ENCODE measurements around the gene TEF. TPM values are rescaled to one million over a fixed set of nuclear protein-coding genes. Genes with fewer than 3 reads are reported as not detected.
A peak's percentile ranks its signal among the peaks of the same experiment; 100 is the strongest.

Gene TEF
- polyA plus RNA-seq, 1 donor (not counting 4 experiments of a cell fraction or from before 2014, with no cell fraction given) = 12.4 TPM

DNA sequence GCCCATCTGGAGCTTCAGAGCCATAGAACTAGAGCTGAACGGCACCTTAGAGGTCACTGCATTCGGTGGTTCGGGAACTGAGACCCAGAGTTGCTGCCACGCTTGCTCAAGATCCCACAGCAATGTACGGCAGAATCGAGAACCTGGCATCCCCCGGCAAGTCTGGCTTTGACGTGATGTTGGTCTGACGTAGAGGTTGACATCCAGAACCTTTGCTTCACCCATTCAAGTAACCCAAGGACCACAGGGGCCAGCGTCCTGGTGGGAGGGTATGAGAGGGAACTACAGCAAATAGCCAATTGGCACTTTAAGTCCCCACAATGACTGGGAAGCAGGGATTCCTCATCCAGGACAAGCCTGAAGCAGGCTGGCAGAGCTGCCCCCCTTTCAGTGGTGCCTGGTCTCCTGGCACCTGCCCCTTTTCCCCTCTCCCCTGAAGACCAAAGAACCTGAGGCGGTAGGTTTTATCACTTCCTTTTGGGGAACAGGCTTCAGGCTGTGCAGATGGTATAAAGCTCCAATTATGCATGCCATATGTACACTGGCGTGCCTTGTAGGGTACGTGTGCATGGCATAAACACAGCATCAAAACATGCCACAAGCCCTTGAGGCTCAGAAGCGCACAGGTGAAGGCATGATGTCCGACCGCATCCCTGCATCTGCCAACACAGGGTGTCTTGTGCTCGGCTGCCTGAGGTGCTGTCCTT lies 15.3 kb upstream of the TEF start:
- peak overlapping the region; percentile 13 for H3K9ac ChIP-seq (ENCODE audit: control insufficient read depth, extremely low read depth, insufficient read depth, low read length)

DNA sequence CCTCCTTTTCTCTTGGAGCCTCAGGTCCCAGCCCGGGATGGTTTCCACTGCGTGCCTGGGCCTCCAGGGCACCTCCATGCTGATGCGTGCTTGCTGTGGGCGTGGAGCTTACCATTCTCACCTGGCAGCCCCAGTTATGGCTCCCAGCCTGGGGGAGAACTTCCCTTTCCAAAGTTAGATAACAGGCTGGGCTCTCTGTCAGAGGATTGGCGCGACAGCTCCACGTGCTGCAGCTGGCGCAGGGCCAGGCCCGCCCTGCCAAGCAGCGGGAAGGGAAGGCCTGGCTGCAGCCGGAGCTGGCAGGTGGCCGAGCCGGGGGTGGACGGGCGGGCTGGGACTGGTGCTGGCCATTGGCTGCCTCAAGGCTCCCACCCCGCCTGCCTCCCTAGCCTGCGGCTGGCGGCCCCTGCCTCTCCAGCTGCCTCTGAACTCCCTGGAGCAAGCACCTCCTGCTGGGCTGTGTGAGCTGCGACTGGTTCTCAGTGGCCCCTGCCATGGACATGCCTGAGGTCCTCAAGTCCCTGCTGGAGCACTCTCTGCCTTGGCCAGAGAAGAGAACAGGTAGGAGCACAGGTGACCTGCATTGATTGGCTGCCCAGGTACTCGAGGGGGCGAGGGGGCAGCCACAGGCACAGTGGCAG lies 14.6 kb upstream of the TEF start:
- H3K36me3 ChIP-seq (ENCODE audit: control insufficient read depth in 2 of 2, extremely low read depth in 1 of 2, insufficient read depth in 2 of 2, low read length in 2 of 2) = no peaks in the 10 kb centered on the region
- H3K79me2 ChIP-seq (ENCODE audit: control insufficient read depth, insufficient read depth, low read length) = no peaks in the 10 kb centered on the region
- H3K4me2 ChIP-seq (ENCODE audit: control insufficient read depth, extremely low read depth, insufficient read depth, low read depth, low read length) = peak overlapping the region; percentile 82
- peaks cover 3% of the 10 kb centered on the region for H3K9me1 ChIP-seq (ENCODE audit: control insufficient read depth, extremely low read depth, insufficient read depth, low read length)
- H3K4me1 ChIP-seq (ENCODE audit: control insufficient read depth, extremely low read depth, insufficient read depth, low read length) = peaks cover 24% of the 10 kb centered on the region
- TF ChIP-seq EZH2 (IDR thresholded peaks at IDR 0.05; ENCODE audit: low read length) = no peak
- TF ChIP-seq, protein P1, sequence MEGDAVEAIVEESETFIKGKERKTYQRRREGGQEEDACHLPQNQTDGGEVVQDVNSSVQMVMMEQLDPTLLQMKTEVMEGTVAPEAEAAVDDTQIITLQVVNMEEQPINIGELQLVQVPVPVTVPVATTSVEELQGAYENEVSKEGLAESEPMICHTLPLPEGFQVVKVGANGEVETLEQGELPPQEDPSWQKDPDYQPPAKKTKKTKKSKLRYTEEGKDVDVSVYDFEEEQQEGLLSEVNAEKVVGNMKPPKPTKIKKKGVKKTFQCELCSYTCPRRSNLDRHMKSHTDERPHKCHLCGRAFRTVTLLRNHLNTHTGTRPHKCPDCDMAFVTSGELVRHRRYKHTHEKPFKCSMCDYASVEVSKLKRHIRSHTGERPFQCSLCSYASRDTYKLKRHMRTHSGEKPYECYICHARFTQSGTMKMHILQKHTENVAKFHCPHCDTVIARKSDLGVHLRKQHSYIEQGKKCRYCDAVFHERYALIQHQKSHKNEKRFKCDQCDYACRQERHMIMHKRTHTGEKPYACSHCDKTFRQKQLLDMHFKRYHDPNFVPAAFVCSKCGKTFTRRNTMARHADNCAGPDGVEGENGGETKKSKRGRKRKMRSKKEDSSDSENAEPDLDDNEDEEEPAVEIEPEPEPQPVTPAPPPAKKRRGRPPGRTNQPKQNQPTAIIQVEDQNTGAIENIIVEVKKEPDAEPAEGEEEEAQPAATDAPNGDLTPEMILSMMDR (optimal IDR thresholded peaks at IDR 0.05 in 1 of 3, IDR thresholded peaks at IDR 0.05 in 1 of 3, conservative IDR thresholded peaks at IDR 0.05 in 1 of 3; ENCODE audit: extremely low read depth in 1 of 3, insufficient read depth in 2 of 3, low read length in 3 of 3) = peak; percentile 16 to 41 (median 27)
- peak overlapping the region; percentile 15 for H3K9ac ChIP-seq (ENCODE audit: control insufficient read depth, extremely low read depth, insufficient read depth, low read length)
- H3K27ac ChIP-seq (ENCODE audit: control insufficient read depth, insufficient read depth, low read length) = no peak overlapping the region
- H3K27me3 ChIP-seq (ENCODE audit: control insufficient read depth, extremely low read depth, insufficient read depth, low read length) = peaks cover 34% of the 10 kb centered on the region
- dilution Hi-C loops (cut with MboI; ENCODE audit: extremely low pct_ligation_motif_present, low sequenced_read_pairs) = no loop called here
- no peaks in the 10 kb centered on the region for H3K9me3 ChIP-seq (ENCODE audit: control insufficient read depth, low read depth, low read length)
- FAIRE-seq (no peak), DNase-seq (ENCODE audit: low read depth, low spot score) (peak; percentile 88)
- H2AFZ ChIP-seq (ENCODE audit: control insufficient read depth, low read length) = peak overlapping the region; percentile 68
- no peaks in the 10 kb centered on the region for H4K20me1 ChIP-seq (ENCODE audit: control insufficient read depth, extremely low read depth, insufficient read depth, low read length)
- H3K4me3 ChIP-seq (ENCODE audit: control insufficient read depth in 2 of 3, extremely low read depth in 1 of 3, insufficient read depth in 2 of 3, low read depth in 1 of 3, low read length in 3 of 3) = peak overlapping the region in 2 of 3 experiments; percentile 18 to 54

More for the DNA sequence above, 15.3 kb upstream of the TEF start:
- Histone ChIP-seq H3K27me3 (ENCODE audit: control insufficient read depth, extremely low read depth, insufficient read depth, low read length) (peaks cover 31% of the 10 kb centered on the region), H3K4me3 (ENCODE audit: control insufficient read depth in 2 of 3, extremely low read depth in 1 of 3, insufficient read depth in 2 of 3, low read depth in 1 of 3, low read length in 3 of 3) (peak overlapping the region in 1 of 3 experiments; percentile 54), H3K79me2 (ENCODE audit: control insufficient read depth, insufficient read depth, low read length) (no peaks in the 10 kb centered on the region), H3K27ac (ENCODE audit: control insufficient read depth, insufficient read depth, low read length) (no peak overlapping the region), H3K4me2 (ENCODE audit: control insufficient read depth, extremely low read depth, insufficient read depth, low read depth, low read length) (peak overlapping the region; percentile 82), H4K20me1 (ENCODE audit: control insufficient read depth, extremely low read depth, insufficient read depth, low read length) (no peaks in the 10 kb centered on the region), H2AFZ (ENCODE audit: control insufficient read depth, low read length) (peak overlapping the region; percentile 68), H3K4me1 (ENCODE audit: control insufficient read depth, extremely low read depth, insufficient read depth, low read length) (peaks cover 24% of the 10 kb centered on the region), H3K9me3 (ENCODE audit: control insufficient read depth, low read depth, low read length) (no peaks in the 10 kb centered on the region), H3K9me1 (ENCODE audit: control insufficient read depth, extremely low read depth, insufficient read depth, low read length) (peaks cover 3% of the 10 kb centered on the region), H3K36me3 (ENCODE audit: control insufficient read depth in 2 of 2, extremely low read depth in 1 of 2, insufficient read depth in 2 of 2, low read length in 2 of 2) (no peaks in the 10 kb centered on the region)
- peak; percentile 95 for FAIRE-seq
- TF ChIP-seq, protein P1 (optimal IDR thresholded peaks at IDR 0.05 in 1 of 3, IDR thresholded peaks at IDR 0.05 in 1 of 3, conservative IDR thresholded peaks at IDR 0.05 in 1 of 3; ENCODE audit: extremely low read depth in 1 of 3, insufficient read depth in 2 of 3, low read length in 3 of 3) = no peak
- TF ChIP-seq EZH2 (IDR thresholded peaks at IDR 0.05; ENCODE audit: low read length) = no peak
- dilution Hi-C loops (cut with MboI; ENCODE audit: extremely low pct_ligation_motif_present, low sequenced_read_pairs) = no loop called here
- DNase-seq (ENCODE audit: low read depth, low spot score) = no peak
